Mammary epithelial cell (primary cell): ENCODE data around the gene RSU1.

Experiments
- CTCF ChIP-seq, 2 donors: IDR thresholded peaks in 1 of 2; conservative IDR thresholded peaks in 1 of 2; 2 replicates each; pipeline ENCODE4 v1.5.1; 2011 to 2012; ENCODE audit warnings: inconsistent platforms in 2 of 2, low read length in 2 of 2, mild to moderate bottlenecking in 2 of 2, control low read depth in 1 of 2, low read depth in 1 of 2; ENCODE audit not compliant: insufficient read depth in 1 of 2; ENCODE audit errors: extremely low read depth in 1 of 2
- EZH2 ChIP-seq: IDR thresholded peaks from 2 replicates; pipeline ENCODE4 v1.6.1; 2012; ENCODE audit warnings: low read length, inconsistent platforms, borderline replicate concordance

GRCh38 chr10:16811765-16812164, 5.5 kb downstream of the RSU1 start:
- TF ChIP-seq CTCF (conservative IDR thresholded peaks at IDR 0.05 in 1 of 2, IDR thresholded peaks at IDR 0.05 in 1 of 2; ENCODE audit: extremely low read depth in 1 of 2, insufficient read depth in 1 of 2, low read depth in 1 of 2, low read length in 2 of 2) (no peak), EZH2 (no peak)
